ENCODE results near the gene HSPA1L.
A peak's percentile ranks its signal among the peaks of the same experiment; 100 is the strongest.

HSPA1L gene

DNA sequence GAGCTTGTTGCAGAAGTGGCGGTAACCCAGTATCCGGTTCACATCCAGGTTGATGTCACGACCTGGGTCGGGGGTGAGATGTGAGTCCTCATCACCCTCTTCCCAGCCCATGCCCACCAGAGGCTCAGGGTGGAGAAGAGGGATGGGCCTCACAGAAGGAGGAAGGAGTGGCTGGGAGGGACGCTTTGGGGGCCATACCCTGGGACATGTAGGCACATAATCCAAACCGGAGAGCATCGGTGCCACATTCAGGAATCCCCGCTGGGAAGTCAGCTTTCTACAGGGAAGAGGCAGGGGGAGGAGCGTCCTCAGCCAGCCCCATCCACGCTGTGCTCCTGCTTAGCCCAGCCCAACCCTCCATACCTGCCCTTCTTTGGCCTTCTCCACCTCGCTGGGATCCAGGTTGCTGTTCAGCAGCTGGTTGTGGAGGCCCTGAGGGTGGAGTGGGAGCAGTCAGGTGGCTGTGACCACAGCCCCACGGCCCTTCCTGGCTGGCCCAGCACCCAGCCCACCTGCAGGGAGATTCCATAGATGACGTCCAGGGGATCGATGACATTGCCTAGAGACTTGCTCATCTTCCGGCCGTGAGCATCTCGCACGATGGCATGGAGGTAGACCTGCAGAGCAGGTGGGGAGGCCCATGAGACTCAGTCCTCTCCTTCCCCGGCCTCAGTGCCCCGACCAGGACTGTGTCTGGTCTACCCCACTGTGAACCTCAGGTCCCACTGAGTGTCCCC is 34.4 kb downstream of the HSPA1L start:
- no peak for DNase-seq

- no peak for DNase-seq
Observed at GRCh38 chr6:31779908-31780307, 35.2 kb downstream of the HSPA1L start.

DNA sequence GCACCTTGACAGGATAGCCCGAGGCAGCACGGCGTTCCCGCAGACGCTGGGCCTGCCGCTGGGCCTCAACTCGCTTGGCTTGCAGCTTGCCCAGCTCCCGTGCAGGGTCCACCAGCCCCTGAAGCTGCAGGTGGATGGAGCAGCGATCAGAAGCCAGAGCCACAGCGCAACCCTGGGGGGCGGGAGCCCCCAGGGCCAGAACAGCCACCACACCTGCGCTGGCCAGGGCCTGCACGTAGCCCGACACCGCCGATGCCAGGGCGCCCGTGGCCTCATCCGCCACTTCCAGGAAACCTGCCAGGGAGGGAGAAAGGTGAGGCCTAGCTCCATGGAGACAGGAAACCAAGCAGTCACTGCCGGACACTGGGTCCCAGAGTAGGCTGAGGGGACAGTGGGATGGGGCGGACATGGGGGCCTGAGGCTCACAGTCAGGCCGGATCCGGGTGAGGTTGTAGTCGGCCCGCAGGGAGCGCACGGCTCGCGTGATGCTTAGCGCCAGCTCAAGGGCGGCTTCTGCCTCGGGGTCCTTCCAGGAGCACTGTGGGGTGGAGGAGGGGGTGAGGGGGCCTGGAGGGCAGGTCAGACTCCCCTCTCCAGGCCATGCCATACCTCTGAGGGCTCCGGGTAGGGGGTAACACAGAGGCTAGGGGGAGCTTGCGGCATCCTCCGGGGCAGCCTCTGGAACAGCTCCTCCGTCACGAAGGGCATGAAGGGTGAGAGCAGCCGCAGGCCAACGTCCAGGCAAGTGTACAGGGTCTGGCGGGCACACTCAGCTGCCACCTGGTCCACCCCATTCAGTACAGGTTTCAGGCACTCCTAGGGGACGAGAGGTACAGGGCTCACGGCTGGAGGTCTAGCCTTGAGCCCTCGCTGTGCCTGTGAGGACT is 35.8 kb downstream of the HSPA1L start:
- DNase-seq = no peak

DNA sequence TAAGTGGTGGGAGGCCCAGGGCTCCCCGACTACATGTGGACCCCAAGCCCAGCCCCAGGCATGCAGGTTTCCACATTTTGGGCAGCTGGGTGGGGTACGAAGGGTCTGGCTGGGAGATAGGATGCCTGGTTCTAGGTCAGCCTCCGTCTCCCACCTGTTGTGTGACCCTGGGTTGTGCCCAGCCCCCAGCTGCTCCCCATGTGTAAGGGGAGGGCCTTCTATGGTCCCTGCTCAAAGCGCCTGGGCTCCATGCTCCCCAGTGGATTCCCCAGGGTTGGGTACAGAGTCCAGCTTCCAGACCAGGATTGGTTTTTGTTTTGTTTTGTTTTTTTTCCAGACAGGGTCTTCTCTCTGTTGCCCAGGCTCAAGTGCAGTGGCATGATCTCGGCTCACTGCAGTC is 36.9 kb downstream of the HSPA1L start:
- no peak for DNase-seq

- DNase-seq = no peak
Observed at GRCh38 chr6:31777667-31778050, 37.4 kb downstream of the HSPA1L start.

GRCh38 chr6:31776989-31777666 is 38.0 kb downstream of the HSPA1L start, which contains the start of gene VWA7:
VWA7 (minus strand) TSS chr6:31777328; CDS start chr6:31776779, 549 bp downstream.
- peak; percentile 19 for DNase-seq

- DNase-seq = no peak
Observed at GRCh38 chr6:31776485-31776988, 38.5 kb downstream of the HSPA1L start.

GRCh38 chr6:31775633-31776484 is 39.2 kb downstream of the HSPA1L start:
- DNase-seq = no peak

GRCh38 chr6:31775184-31775583 is 39.9 kb downstream of the HSPA1L start:
- DNase-seq = no peak

- DNase-seq = no peak
Observed at GRCh38 chr6:31771992-31772358, 43.1 kb downstream of the HSPA1L start.

GRCh38 chr6:31770860-31771259 is 44.2 kb downstream of the HSPA1L start:
- DNase-seq = no peak

DNA sequence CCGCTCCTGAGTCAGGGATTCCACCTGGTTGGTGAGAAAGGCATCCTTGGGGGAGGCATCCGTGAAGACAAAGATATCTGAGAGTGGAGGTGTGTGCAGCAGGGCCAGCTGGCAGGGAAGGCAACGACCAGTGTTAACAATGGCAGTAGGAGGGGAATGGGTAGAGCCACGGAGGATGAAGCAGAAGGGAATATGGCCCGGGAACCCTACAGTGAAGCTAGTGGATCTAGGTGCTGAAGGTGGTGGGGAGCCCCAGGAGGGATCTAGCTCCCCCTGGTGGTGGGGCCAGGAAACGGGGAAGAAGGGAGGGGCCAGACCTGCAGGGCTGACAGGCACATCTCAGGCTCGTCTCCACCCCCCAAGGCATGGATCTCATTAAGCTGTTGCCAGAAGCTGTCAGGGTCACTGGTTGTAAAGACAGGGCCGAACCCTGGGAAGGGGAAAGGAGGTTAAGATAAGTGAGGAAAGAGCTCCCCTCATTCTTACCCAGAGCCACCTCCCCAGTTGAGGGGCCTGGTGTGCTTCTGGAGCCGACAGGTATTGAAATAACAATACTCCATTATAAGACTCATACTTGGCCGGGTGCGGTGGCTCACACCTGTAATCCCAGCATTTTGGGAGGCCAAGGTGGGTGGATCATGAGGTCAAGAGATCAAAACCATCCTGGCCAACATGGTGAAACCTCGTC is 45.3 kb downstream of the HSPA1L start:
- DNase-seq = no peak

DNA sequence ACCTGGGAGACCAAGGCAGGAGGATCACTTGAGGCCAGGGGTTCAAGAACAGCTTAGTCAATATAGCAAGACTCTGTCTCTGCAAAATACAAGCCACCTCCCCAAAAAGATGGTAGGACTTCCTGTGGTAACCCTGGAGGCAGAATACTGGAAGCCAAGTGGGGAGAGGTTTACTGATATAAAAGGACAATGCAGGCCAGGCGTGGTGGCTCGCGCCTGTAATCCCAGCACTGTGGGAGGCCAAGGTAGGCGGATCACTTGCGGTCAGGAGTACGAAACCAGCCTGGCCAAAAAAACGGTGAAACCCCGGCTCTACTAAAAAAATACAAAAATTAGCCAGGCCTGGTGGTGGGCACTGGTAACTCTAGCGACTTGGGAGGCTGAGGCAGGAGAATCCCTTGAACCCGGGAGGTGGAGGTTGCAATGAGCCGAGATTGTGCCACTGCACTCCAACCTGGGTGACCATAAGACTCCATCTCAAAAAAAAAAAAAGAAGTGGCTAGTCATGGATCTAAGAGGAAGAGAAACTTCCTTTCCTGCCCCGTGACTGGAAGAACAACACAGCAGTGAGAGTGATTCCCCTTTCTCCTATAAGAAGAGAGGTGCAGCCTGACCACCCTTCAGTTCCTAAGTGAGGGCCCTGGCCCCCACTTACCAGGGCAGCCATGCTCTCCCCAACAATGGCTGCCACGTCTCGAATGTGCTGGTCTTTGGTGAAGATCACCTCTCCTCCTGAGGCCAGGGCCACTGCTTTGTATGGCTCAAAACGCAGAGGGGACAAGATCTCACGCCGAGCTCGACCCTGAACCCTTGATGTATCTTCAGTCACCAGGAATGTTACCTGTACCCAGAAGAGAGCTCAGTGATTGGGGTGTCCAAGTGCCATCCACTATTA is 46.5 kb downstream of the HSPA1L start:
- DNase-seq = no peak

DNA sequence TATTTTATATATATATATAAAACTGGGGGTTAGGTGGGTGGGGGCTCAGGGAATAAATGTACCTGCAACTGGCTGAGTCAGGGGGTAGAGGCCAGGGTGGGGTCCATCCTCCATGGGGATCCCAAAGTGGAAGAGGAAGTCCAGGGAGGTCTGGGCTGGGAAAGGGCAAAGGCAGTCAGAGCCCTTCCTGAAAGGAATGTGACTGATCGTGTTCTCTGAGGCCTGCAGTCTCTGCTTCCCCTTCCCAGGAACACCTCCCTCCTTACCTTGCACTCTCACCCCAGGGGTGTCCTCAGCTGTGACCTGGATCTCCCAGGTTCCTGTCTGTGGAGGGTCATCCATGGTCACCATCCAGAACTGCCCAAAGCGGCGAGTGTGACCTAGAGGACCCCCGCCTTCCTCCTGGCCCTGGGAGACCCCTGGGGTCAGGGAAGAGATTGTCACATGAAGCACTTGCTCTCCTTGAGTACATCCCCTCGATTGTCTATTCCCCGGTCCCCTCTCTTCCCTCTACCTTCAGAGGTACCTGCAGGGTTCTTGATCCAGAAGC is 47.9 kb downstream of the HSPA1L start:
- DNase-seq = no peak

DNA sequence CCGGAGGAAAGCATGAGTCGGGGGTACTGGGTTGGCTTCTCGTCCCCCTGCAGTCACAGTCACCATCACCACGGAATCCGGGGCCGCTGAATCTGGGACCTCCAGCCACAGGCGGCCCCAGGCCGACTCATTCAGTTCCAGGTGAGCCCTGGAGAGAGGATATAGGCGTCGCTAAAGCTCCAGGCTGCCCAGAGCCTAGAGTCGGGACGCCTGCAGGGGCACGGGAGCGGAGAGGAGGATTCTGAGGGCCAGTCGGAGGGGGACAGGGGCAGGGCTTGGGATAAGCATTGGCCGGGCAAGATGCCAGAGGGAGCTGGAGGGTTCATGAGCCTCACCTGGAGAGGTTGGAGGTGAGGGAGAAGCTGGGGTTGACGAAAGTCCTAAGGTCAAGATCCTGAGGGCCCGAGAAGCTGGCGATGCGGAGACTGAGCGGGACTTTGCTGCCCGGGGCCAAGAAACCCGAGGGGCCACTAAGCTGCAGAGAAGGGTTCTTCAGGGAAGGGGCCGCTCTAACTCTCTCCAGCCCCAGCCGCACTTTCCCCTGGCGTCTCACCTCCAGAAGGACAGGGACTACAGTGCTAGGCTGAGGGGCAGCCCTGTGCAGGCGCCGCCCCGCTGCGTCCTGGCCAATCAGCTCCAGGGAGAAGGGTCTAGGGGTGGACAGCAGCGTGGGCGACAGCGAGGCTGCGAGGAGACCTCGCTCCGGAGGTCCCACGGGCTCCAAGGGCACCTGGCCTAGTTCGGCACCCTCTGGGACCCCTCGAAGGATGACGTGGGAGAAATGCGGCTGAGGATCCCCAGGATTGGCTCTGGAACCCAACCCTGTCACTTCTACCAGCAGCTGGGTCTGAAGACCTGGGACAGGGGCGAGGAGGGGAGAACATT is 48.9 kb downstream of the HSPA1L start:
- DNase-seq = no peak

DNA sequence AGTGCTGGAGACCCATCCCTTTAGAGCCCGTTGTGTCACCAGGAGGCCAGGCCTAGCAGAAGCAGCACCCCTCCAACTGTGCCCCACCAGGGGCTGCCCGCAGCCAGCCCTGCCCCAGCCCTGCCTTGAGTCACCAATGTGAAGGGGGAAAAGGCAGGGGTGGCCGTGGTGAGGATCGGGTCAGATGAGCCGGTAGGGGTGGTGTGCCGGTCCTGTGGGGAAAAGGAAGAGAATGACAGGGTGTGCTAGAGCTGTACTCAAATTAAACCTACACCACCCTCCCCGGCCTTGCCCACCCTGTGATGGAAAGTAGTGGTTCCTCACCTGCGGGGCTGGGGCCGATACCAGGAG is 49.5 kb downstream of the HSPA1L start:
- DNase-seq = no peak

- no peak for DNase-seq
Observed at GRCh38 chr6:31764198-31764597, 50.9 kb downstream of the HSPA1L start.

- no peak for DNase-seq
Observed at GRCh38 chr6:31763619-31763940, 51.5 kb downstream of the HSPA1L start.

GRCh38 chr6:31762878-31763618 is 52.0 kb downstream of the HSPA1L start:
- no peak for DNase-seq
